HG03159 (cell line): ENCODE measurements around the gene SULT1A1.

Source experiments
- ATAC-seq: cut with Tn5 transposase; IDR thresholded peaks from one replicate; pipeline ENCODE4 v1.9.1; 2021; ENCODE audit warnings: mild to moderate bottlenecking, moderate library complexity; ENCODE audit not compliant: unreplicated experiment

Gene SULT1A1

DNA sequence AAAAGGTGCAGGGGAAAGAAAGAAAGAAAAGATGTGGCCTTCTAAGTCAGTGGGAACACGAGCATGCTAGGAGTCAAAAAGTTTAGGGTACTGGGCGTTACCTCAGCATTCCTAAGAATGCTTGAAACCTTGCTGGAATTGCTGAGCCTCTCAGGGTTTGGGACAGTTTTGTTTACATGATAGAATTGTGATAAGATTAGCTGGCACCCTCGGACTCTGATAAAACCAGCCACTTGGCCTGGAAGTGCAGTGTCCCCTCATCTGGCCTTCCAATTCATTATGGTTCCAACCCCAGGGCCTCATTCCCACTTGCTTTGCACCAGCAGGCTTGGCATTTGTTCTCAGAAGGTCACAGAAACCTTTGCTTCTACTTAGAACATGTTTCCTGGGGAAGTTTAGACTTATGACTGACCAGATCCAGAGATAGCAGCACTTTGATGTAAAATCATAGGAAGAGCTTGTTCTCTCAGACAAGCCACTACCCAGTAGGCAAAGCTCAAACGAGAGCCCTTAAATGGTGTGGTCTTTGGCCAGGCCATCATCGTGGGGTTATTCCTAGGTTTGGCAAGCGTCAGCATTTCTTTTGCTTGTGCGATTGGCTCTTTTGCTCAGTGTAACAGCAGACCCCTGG, 48.2 kb downstream of the SULT1A1 start:
- no peak for ATAC-seq

DNA sequence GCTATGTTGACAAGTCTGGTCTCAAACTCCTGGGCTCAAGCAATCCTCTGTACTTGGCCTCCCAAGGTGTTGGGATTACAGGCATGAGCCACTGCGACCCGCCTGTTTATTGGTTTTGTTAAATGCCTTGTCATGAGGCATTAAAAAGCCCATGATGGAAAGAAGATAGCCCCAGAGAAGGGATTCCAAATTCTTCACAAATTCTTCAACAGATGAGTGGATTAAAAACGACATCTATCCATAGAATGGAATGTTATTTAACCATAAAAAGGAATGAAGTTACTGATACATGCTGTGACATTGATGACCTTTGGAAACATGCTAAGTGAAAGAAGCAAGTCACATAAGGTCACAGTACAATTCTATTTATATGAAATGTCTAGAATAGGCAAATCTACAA, 51.4 kb downstream of the SULT1A1 start:
- no peak for ATAC-seq

DNA sequence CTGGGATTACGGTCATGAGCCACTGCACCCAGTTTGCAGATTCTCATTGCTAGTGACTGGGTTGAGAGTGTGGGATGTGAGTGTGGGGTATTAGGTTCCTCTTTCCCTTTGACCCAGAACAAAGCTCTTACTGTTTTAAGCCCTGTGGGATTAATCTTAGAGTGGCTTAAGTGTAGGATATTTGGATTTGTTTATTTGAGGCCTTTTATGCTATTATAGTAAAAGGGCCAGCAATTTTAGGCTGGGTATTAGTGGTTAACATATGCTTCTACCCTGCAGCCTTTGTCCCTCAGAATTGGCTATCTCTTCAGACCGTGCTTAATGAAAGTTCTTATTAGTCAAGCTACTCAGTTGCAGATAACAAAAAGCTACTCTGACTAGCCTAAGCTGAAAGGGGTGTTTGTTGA, 52.9 kb downstream of the SULT1A1 start:
- no peak for ATAC-seq

DNA sequence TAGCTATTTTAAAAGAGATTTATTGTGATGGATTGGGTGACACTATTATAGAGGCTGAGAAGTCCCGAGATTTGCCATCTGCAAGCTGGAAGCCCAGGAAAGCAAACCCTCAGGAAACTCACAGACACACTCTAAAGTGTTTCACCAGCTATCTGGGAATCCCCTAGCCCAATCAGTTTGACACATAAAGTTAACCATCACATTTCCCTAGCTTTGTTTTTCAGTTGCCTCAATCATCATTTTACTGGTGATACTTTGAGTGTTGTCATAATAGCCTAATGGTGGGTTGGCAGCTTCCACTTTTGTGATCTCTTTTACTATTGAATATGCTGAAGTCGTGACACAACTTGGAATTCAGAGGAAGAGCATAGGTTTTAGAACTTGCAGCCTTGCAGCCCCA, 54.3 kb downstream of the SULT1A1 start:
- ATAC-seq = no peak
